Measurements from ENCODE around the gene DLGAP1.

The DLGAP1 gene

GRCh38 chr18:3863006-3863405 lies 592.1 kb downstream of the DLGAP1 start:
- DNase-seq (ENCODE audit: low read depth) = no peak

DNA sequence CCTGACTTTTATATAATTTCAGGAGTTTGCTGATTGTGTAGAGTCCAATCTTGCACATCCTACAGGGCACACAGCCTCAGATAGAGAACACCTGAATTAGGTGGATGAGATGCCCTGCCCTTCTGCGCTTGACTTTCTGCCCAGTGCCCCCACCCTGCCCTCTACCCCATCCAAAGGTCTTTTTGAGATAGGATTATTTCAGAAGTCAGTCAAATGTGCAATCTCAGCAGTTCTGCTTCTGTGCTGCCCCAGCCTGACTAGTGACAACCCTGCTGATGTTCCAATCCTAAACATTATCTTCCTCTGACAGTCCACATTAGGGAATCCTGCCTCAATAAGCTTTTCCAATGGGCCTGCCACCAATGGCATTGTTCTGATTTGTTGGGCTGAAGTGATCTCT lies 593.6 kb downstream of the DLGAP1 start:
- no peak for DNase-seq (ENCODE audit: low read depth)

DNA sequence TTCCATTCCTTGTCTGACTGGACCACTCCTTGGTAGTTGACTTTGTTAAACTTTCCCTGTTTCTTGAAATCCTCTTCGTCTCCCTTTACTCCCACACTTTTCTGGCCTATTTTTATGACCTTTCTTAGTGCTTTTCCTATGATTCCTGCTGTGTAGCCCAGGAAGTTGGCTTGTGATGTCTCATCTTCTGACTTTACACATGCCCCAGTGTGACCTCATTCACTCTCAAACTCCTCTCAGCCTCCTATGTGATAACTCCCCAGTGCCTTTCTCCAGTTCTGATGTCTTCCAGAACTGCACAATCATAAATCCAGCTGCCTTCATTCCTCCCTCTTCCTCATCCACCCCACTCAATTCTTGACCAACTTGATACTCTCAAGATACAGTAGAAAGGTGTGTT lies 597.6 kb downstream of the DLGAP1 start:
- no peak for DNase-seq (ENCODE audit: low read depth)

DNA sequence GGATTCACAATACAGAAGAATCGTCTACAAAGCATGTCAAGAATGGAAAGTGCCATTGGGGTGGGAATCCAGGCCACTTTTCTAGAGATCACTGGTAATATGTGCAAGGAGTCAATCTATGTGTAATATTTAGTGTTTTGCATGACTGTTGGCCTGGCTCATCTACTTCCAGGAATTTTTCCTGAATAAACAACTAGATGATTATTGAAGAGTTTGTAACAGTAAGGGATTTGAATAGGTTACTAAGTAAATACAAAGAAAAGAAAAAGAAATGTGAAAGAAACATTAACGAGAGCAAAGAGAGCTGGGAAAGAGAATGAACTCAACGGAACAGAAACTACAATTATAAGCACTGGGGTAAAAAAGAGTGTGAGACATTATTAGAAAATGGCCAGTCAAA lies 599.1 kb downstream of the DLGAP1 start:
- no peak for DNase-seq (ENCODE audit: low read depth)

- no peak for DNase-seq (ENCODE audit: low read depth)
Observed at GRCh38 chr18:3852321-3852720, 602.8 kb downstream of the DLGAP1 start.

DNA sequence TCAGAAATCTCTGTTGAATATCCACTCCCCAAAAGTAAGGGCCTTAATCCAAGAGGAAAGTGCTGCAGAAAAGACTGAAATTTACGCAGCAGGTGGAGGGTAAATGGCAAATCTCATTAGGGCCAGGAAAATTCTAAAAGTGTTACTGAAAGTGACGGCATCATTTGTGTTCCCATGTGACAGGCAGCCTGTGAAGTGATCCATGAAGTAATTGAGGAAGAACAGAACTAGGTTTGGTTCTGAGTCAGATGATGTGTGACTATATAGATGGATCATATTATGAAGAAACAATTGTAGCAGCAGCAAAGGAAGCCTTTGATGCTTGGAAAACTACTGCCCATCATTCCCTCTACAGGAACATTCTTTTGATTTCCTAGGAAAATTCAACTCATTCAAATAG lies 603.9 kb downstream of the DLGAP1 start:
- no peak for DNase-seq (ENCODE audit: low read depth)

DNA sequence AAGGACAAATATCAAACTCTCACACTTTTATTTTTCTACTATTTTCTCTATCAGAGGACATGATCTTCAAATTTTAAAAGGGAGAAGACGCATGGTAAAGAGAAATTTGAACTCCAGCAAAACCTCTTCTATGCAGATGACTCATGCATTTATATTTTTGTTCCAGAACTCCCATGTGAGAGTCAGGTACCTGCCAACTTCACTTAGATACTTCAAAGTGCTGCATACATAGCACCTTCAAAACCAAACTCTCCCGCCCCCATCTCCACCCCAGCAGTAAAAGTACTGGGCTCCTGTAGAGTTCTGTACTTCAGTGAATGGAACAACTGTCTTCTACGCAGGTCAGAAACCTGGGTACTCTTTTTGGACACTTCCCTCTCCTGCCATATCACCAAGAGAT lies 606.8 kb downstream of the DLGAP1 start:
- DNase-seq (ENCODE audit: low read depth) = no peak

GRCh38 chr18:3845161-3845560 lies 609.9 kb downstream of the DLGAP1 start:
- no peak for DNase-seq (ENCODE audit: low read depth)

- DNase-seq (ENCODE audit: low read depth) = no peak
Observed at GRCh38 chr18:3842844-3843243, 612.3 kb downstream of the DLGAP1 start.

DNA sequence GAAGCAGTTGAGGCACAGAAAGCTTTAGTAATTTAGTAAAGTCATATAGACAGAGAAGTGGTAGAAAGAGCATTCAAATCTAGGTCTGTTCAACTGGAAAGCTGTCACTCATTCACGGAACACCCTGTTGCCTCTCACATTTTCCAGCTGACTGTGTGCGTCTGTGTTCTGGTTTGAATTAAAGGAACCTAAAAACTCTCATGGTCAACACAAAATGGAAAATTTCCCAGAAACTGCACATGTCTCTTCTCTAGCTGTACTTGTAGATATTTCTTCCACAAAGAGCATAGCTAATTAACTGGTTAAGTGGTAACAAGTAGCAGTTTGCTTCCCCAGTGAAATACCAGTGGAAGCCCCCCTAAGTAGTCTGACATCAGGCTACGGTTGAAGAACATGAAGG lies 614.3 kb downstream of the DLGAP1 start:
- DNase-seq (ENCODE audit: low read depth) = no peak

DNA sequence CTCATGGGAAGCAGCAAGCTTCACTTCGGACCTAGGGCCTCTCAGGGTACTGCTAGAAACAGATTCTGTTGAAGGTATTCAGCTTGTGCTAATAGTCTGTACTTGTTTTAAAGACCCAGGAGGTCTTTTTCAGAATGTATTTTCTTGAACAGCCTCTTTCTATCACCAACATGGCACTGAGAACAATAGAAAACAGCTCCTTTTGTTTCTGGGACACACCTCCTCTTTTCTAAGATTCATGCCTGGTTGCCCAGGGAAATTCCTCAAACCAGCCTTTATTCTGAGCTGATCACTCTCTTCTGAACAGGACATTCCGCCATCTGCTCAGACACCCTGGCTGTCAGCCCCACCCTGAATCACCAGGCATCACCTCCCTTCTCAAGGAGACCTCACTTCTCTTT lies 615.5 kb downstream of the DLGAP1 start:
- no peak for DNase-seq (ENCODE audit: low read depth)

DNA sequence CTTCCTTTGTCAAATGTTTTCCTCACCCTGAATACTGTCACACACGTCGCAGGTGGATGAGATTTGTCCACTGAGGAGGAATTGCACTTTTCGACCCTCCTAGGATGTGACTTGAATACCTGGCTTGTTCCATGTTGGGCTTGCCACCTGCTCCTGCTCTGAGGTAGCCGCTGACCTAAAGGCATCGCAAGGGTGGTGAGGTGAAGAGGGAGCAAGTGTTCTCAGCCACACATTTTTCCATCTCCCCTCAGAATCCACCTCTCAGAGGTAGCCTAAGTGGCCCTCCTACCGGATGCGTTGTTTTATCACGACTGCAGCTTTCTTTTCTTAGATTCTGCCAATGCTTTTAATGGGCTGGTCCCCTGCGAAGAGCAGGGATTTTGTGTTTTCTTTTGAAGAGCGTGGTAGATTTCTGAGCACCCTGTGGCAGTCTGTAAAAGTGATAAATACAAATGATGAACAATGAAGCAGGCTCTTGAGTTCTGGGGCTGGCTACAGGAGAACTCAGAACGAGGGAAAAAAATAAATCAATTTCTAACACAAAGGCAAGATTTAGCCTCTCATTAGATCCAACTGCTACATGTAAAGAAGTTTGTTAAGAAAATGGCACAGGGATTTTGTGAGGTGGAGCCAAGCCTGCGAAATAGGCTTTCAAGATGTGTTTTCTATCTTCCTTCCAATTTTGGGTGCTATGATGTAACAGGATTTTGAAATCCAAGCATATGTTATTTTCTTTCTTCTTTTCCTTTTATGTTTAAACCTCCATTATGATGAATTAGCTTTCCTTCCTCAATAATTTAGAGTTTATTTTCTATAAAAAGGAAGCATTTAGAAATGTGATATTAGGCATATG lies 618.4 kb downstream of the DLGAP1 start:
- no peak for DNase-seq (ENCODE audit: low read depth)

GRCh38 chr18:3832025-3832638 lies 623.0 kb downstream of the DLGAP1 start:
- DNase-seq (ENCODE audit: low read depth) = no peak

GRCh38 chr18:3830604-3831003 lies 624.5 kb downstream of the DLGAP1 start:
- DNase-seq (ENCODE audit: low read depth) = no peak

- DNase-seq (ENCODE audit: low read depth) = no peak
Observed at GRCh38 chr18:3827236-3827845, 627.8 kb downstream of the DLGAP1 start.

DNA sequence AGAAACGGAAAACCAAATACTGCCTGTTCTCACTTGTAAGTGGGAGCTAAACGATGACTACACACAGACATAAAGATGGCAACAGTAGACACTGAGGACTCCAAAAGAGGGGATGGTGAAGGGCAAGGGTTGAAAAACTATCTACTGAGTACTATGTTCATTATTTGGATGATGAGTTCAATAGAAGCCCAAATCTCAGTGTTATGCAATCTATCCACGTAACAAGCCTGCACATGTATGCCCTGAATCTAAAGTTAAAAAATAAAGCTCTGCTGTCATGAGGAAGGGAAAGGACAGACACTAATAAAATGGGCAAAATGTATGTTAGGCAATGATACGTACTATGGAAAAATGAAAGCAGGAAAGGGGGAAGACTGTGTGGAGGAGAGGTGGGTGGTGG lies 629.1 kb downstream of the DLGAP1 start:
- no peak for DNase-seq (ENCODE audit: low read depth)

DNA sequence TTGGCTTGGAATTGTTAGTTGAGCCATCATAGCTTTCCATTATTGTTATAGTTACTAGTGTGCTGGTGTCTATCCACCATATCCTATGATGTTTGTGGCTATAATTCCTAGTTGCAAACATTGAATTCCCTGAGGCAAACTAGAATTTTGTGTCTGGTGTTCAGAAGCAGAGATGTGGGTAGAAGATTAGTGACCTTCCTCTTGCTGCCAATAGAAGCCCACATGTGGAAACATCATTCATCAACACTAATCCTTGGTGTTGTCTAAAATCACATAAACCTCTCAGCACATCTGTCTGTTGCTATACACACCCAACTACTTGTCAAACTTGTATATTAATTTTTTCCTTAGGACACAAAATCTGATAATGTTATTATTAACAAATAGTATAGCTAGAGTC lies 631.0 kb downstream of the DLGAP1 start:
- no peak for DNase-seq (ENCODE audit: low read depth)

GRCh38 chr18:3823073-3823472 lies 632.0 kb downstream of the DLGAP1 start:
- DNase-seq (ENCODE audit: low read depth) = no peak

- DNase-seq (ENCODE audit: low read depth) = no peak
Observed at GRCh38 chr18:3821524-3821923, 633.6 kb downstream of the DLGAP1 start.

DNA sequence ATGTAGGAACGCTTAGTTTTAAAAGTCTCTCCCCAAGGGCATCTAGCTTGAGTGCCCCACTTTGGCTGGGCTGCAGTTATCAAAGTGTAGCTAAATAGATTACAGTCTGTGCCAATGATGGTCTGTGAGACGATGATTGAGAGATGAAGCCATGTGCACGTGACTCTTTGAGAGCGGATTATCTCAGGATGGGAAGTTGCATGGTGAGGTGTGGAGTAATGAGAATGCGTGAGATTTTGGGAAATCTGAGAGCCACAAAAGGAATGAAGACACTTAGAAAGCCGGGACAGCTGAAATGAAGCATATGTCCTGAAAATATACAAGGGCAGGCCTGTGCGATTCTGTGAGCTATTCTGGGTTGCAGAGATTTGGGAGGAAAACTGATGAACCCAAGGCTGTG lies 635.1 kb downstream of the DLGAP1 start:
- DNase-seq (ENCODE audit: low read depth) = no peak

- no peak for DNase-seq (ENCODE audit: low read depth)
Observed at GRCh38 chr18:3816610-3817363, 638.3 kb downstream of the DLGAP1 start.

DNA sequence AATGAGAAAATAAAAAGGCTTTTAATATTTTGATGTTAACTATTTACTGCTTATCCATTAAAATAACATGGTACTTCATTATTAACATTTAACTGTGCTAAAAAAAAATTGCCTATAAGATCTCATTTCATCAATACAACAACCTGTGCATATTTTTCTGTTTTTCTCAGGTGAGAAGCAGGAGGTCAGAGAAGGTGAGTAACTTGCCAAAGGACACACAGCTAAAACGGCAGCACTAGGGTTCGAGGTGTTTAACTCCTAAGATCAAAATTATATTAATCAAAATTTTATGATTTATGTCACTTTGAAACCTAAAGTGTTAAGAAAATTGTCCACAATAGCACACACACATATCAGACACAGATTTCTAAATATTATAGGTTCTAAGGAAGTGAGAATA lies 639.1 kb downstream of the DLGAP1 start:
- no peak for DNase-seq (ENCODE audit: low read depth)

- no peak for DNase-seq (ENCODE audit: low read depth)
Observed at GRCh38 chr18:3814816-3815215, 640.3 kb downstream of the DLGAP1 start.

All from T-helper 22 cell (primary cell).